ENCODE measurements around the gene NPTXR.

NPTXR gene

GRCh38 chr22:38793317-38793716 lies 50.5 kb downstream of the NPTXR start:
- DNase-seq, result no peak

- DNase-seq, result no peak
Measured at GRCh38 chr22:38792833-38793232, 51.0 kb downstream of the NPTXR start.

GRCh38 chr22:38789606-38790005 lies 54.2 kb downstream of the NPTXR start:
- no peak for DNase-seq

- DNase-seq, result no peak
Measured at GRCh38 chr22:38788846-38789245, 55.0 kb downstream of the NPTXR start.

- no peak for DNase-seq
Measured at GRCh38 chr22:38788021-38788816, 55.6 kb downstream of the NPTXR start.

- no peak for DNase-seq
Measured at GRCh38 chr22:38786631-38787030, 57.2 kb downstream of the NPTXR start.

GRCh38 chr22:38784856-38785255 lies 59.0 kb downstream of the NPTXR start:
- DNase-seq, result no peak

- DNase-seq, result no peak
Measured at GRCh38 chr22:38784035-38784434, 59.8 kb downstream of the NPTXR start.

GRCh38 chr22:38783095-38783615 lies 60.7 kb downstream of the NPTXR start:
- no peak for DNase-seq

- no peak for DNase-seq
Measured at GRCh38 chr22:38782402-38783094, 61.3 kb downstream of the NPTXR start.

GRCh38 chr22:38781033-38781432 lies 62.8 kb downstream of the NPTXR start:
- DNase-seq, result no peak

- DNase-seq, result no peak
Measured at GRCh38 chr22:38777087-38777671, 66.6 kb downstream of the NPTXR start.

GRCh38 chr22:38776086-38776485 lies 67.7 kb downstream of the NPTXR start:
- DNase-seq, result no peak

GRCh38 chr22:38775656-38776055 lies 68.2 kb downstream of the NPTXR start:
- no peak for DNase-seq

GRCh38 chr22:38774496-38775166 lies 69.2 kb downstream of the NPTXR start:
- DNase-seq, result no peak

GRCh38 chr22:38773363-38773946 lies 70.4 kb downstream of the NPTXR start:
- no peak for DNase-seq

GRCh38 chr22:38772623-38772873 lies 71.3 kb downstream of the NPTXR start:
- no peak for DNase-seq

GRCh38 chr22:38770257-38770949 lies 73.4 kb downstream of the NPTXR start:
- no peak for DNase-seq
